ENCODE data around the gene GTPBP6.
"Not testable (repeated sequence)": the region's sequence is repeated elsewhere in the genome, so short reads cannot be mapped to it uniquely, and the experiment has no call there.

The GTPBP6 gene

GRCh38 chrX:270848-271367 lies 47.7 kb downstream of the GTPBP6 start:
- Histone ChIP-seq H3K4me3 (IDR thresholded peaks at IDR 0.05; ENCODE audit: insufficient read depth, low read depth, low read length) (no peak overlapping the region), H3K27ac (no peak overlapping the region), H3K4me1 (ENCODE audit: low read depth, poor library complexity, severe bottlenecking) (no peaks in the 10 kb centered on the region), H3K36me3 (ENCODE audit: insufficient read depth) (no peaks in the 10 kb centered on the region), H3K4me2 (no peak overlapping the region), H3K9ac (no peak overlapping the region), H3K27me3 (ENCODE audit: insufficient read depth, low read depth) (no peaks in the 10 kb centered on the region), H4K20me1 (ENCODE audit: insufficient read depth) (no peaks in the 10 kb centered on the region), H3K79me2 (ENCODE audit: insufficient read depth, low read depth) (no peaks in the 10 kb centered on the region), H2AFZ (ENCODE audit: low read depth) (no peak overlapping the region)
- TF ChIP-seq CTCF (conservative IDR thresholded peaks at IDR 0.05; ENCODE audit: low read depth, low read length) = no peak

DNA sequence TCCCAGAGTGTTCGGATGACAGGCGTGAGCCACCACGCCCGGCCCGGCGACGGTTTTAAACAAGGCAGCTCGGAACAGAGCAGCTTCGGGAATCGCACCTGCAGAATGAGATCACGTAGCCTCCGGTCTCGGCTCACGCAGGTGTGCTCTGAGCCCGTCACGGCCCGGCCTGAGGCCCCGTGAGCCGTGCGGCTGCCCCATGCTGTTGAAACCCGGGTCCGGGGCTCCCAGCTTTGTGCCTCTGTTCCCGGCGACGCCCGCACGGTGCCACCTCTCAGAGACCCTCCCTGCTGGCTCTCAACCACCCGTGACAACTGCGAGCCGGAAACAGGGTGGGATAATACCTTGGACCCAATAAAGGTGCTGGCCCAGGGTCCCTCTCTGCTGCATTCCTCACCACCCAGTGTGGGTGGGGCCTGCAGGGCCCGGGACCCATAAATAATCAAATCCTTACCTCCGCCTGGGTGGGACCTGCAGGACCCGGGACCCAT lies 50.8 kb downstream of the GTPBP6 start:
- Histone ChIP-seq H3K27ac (no peak overlapping the region), H3K4me3 (IDR thresholded peaks at IDR 0.05; ENCODE audit: insufficient read depth, low read depth, low read length) (no peak overlapping the region), H3K27me3 (ENCODE audit: insufficient read depth, low read depth) (no peaks in the 10 kb centered on the region), H3K4me1 (ENCODE audit: low read depth, poor library complexity, severe bottlenecking) (no peaks in the 10 kb centered on the region), H3K9ac (no peak overlapping the region), H3K36me3 (ENCODE audit: insufficient read depth) (no peaks in the 10 kb centered on the region), H3K4me2 (no peak overlapping the region), H3K79me2 (ENCODE audit: insufficient read depth, low read depth) (no peaks in the 10 kb centered on the region), H2AFZ (ENCODE audit: low read depth) (no peak overlapping the region), H4K20me1 (ENCODE audit: insufficient read depth) (no peaks in the 10 kb centered on the region)
- TF ChIP-seq CTCF (conservative IDR thresholded peaks at IDR 0.05; ENCODE audit: low read depth, low read length) = no peak

GRCh38 chrX:265502-265901 lies 53.1 kb downstream of the GTPBP6 start:
- no peak overlapping the region for H3K4me2 ChIP-seq

GRCh38 chrX:264634-265455 lies 53.8 kb downstream of the GTPBP6 start:
- no peaks in the 10 kb centered on the region for H3K79me2 ChIP-seq (ENCODE audit: insufficient read depth, low read depth)
- H3K36me3 ChIP-seq (ENCODE audit: insufficient read depth) = no peaks in the 10 kb centered on the region
- TF ChIP-seq CTCF (conservative IDR thresholded peaks at IDR 0.05; ENCODE audit: low read depth, low read length) = no peak
- no peaks in the 10 kb centered on the region for H3K4me1 ChIP-seq (ENCODE audit: low read depth, poor library complexity, severe bottlenecking)
- H4K20me1 ChIP-seq (ENCODE audit: insufficient read depth) = no peaks in the 10 kb centered on the region
- H3K4me3 ChIP-seq (IDR thresholded peaks at IDR 0.05; ENCODE audit: insufficient read depth, low read depth, low read length) = no peak overlapping the region
- H3K27ac ChIP-seq = no peak overlapping the region
- H3K4me2 ChIP-seq = no peak overlapping the region
- H3K9ac ChIP-seq = no peak overlapping the region
- no peaks in the 10 kb centered on the region for H3K27me3 ChIP-seq (ENCODE audit: insufficient read depth, low read depth)
- no peak overlapping the region for H2AFZ ChIP-seq (ENCODE audit: low read depth)

More at GRCh38 chrX:265502-265901, 53.1 kb downstream of the GTPBP6 start:
- Histone ChIP-seq H3K9ac (no peak overlapping the region), H4K20me1 (ENCODE audit: insufficient read depth) (no peaks in the 10 kb centered on the region), H3K4me3 (IDR thresholded peaks at IDR 0.05; ENCODE audit: insufficient read depth, low read depth, low read length) (no peak overlapping the region), H3K79me2 (ENCODE audit: insufficient read depth, low read depth) (no peaks in the 10 kb centered on the region), H3K4me1 (ENCODE audit: low read depth, poor library complexity, severe bottlenecking) (no peaks in the 10 kb centered on the region), H3K27me3 (ENCODE audit: insufficient read depth, low read depth) (no peaks in the 10 kb centered on the region), H3K36me3 (ENCODE audit: insufficient read depth) (no peaks in the 10 kb centered on the region), H3K27ac (no peak overlapping the region), H2AFZ (ENCODE audit: low read depth) (no peak overlapping the region)
- no peak for TF ChIP-seq CTCF (conservative IDR thresholded peaks at IDR 0.05; ENCODE audit: low read depth, low read length)

DNA sequence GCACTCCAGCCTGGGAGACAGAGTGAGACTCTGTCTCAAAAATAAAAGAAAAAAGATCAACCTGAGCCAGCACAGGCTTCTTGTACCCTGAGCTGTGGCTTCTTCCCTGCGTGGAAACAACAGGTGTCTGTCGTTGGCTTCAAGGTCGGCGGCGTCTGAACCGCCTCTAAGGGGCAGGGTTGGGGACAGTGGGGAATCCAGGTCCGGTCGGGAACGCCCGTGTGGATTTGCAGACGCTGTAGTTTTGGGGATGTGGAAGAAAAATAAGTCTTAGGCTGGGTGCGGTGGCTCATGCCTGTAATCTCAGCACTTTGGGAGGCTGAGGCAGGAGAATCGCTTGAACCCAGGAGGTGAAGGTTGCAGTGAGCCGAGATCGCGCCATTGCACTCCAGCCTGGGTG lies 54.6 kb downstream of the GTPBP6 start:
- H3K4me2 ChIP-seq; H3K4me1 ChIP-seq (ENCODE audit: low read depth, poor library complexity, severe bottlenecking); H3K27ac ChIP-seq; H3K36me3 ChIP-seq (ENCODE audit: insufficient read depth); H2AFZ ChIP-seq (ENCODE audit: low read depth); H3K4me3 ChIP-seq (IDR thresholded peaks at IDR 0.05; ENCODE audit: insufficient read depth, low read depth, low read length); H3K27me3 ChIP-seq (ENCODE audit: insufficient read depth, low read depth); H3K9ac ChIP-seq; H3K79me2 ChIP-seq (ENCODE audit: insufficient read depth, low read depth); H4K20me1 ChIP-seq (ENCODE audit: insufficient read depth): not testable (repeated sequence)
